Suprapubic skin (tissue), 4 donors: ENCODE measurements around the gene RMDN2. TPM values are rescaled to one million over a fixed set of nuclear protein-coding genes. Genes with fewer than 3 reads are reported as not detected.

Source experiments
- DNase-seq, 2 donors: peaks; one replicate each; pipeline ENCODE4 v3.0.0-alpha.2; 2019; ENCODE audit warnings: low spot score in 2 of 2
- H3K27ac ChIP-seq: fragments of 200-600 bp; sonication (generic); one replicate; pipeline ENCODE4 v1.5.1; 2019
- H3K27me3 ChIP-seq: fragments of 200-600 bp; sonication (generic); one replicate; pipeline ENCODE4 v1.5.1; 2019
- H3K36me3 ChIP-seq: fragments of 200-600 bp; sonication (generic); one replicate; pipeline ENCODE4 v1.5.1; 2019
- H3K4me1 ChIP-seq: fragments of 200-600 bp; sonication (generic); one replicate; pipeline ENCODE4 v1.5.1; 2019
- H3K4me3 ChIP-seq: fragments of 200-600 bp; sonication (generic); one replicate; pipeline ENCODE4 v1.5.1; 2019; ENCODE audit warnings: mild to moderate bottlenecking
- H3K9me3 ChIP-seq: fragments of 200-600 bp; sonication (generic); one replicate; pipeline ENCODE4 v1.5.1; 2019
- CTCF ChIP-seq, 2 donors: fragments of 200-600 bp in 1 of 2; fragments of 450-650 bp in 1 of 2; sonication (generic) in 1 of 2; IDR thresholded peaks; one replicate each; pipeline ENCODE4 v1.5.1; 2016 to 2019; ENCODE audit warnings: antibody characterized with exemption in 2 of 2, mild to moderate bottlenecking in 1 of 2, moderate library complexity in 1 of 2
- EP300 ChIP-seq: sonication (generic); formaldehyde crosslinking; IDR thresholded peaks from one replicate; pipeline ENCODE4 v1.6.1; 2017; ENCODE audit warnings: antibody characterized with exemption
- POLR2A ChIP-seq, 2 donors: fragments of 450-650 bp; IDR thresholded peaks; one replicate each; pipeline ENCODE4 v1.6.1; 2017; ENCODE audit warnings: antibody characterized with exemption in 2 of 2, mild to moderate bottlenecking in 2 of 2, moderate library complexity in 2 of 2
- POLR2AphosphoS5 ChIP-seq, 3 donors: sonication (generic); formaldehyde crosslinking; IDR thresholded peaks; one replicate each; pipeline ENCODE4 v1.6.1; 2017; ENCODE audit warnings: antibody characterized with exemption in 3 of 3
- WGBS: methylation state at CpG from one replicate; pipeline ENCODE4 v1.1.5; 2018; 5-methylcytosine and 5-hydroxymethylcytosine counted together
- total RNA-seq, 4 donors: library from RNA; depleted of rRNA; stranded (reverse); fragments of >200 nt; gene quantifications; one replicate each; pipeline ENCODE4 v1.1.0, GENCODE V29; 2016

Gene RMDN2
- total RNA-seq, 4 donors from 2014 or later = 4.1 to 6.3 (median 5.0) TPM

GRCh38 chr2:37878536-37878935 lies 46.6 kb upstream of the RMDN2 start:
- no peak for DNase-seq
- H3K36me3 ChIP-seq = no peaks in the 10 kb centered on the region
- no peaks in the 10 kb centered on the region for H3K9me3 ChIP-seq
- H3K4me3 ChIP-seq = no peak overlapping the region
- H3K27me3 ChIP-seq = no peaks in the 10 kb centered on the region
- peaks cover 7% of the 10 kb centered on the region for H3K4me1 ChIP-seq
- WGBS = 87% methylated on average over 3 of the region's 4 CpGs
- no peak for TF ChIP-seq CTCF (IDR thresholded peaks at IDR 0.05)
- TF ChIP-seq POLR2A (IDR thresholded peaks at IDR 0.05) = no peak
- TF ChIP-seq POLR2AphosphoS5 (IDR thresholded peaks at IDR 0.05) = no peak
- no peak for TF ChIP-seq EP300
- H3K27ac ChIP-seq = no peak overlapping the region

GRCh38 chr2:37880551-37880950 lies 44.5 kb upstream of the RMDN2 start:
- no peaks in the 10 kb centered on the region for H3K36me3 ChIP-seq
- DNase-seq = no peak
- TF ChIP-seq POLR2A (IDR thresholded peaks at IDR 0.05) = no peak
- TF ChIP-seq POLR2AphosphoS5 (IDR thresholded peaks at IDR 0.05) = no peak
- TF ChIP-seq EP300 = no peak
- no peak for TF ChIP-seq CTCF (IDR thresholded peaks at IDR 0.05)
- WGBS = 72% methylated on average over 9 of the region's 9 CpGs
- H3K4me3 ChIP-seq = no peak overlapping the region
- peaks cover 4% of the 10 kb centered on the region for H3K27me3 ChIP-seq
- peaks cover 7% of the 10 kb centered on the region for H3K4me1 ChIP-seq
- no peaks in the 10 kb centered on the region for H3K9me3 ChIP-seq
- no peak overlapping the region for H3K27ac ChIP-seq

- Histone ChIP-seq H3K9me3 (no peaks in the 10 kb centered on the region), H3K27me3 (peaks cover 4% of the 10 kb centered on the region), H3K36me3 (no peaks in the 10 kb centered on the region), H3K4me3 (no peak overlapping the region), H3K27ac (no peak overlapping the region), H3K4me1 (peaks cover 7% of the 10 kb centered on the region)
- TF ChIP-seq POLR2AphosphoS5 (IDR thresholded peaks at IDR 0.05) = no peak
- no peak for TF ChIP-seq CTCF (IDR thresholded peaks at IDR 0.05)
- TF ChIP-seq EP300 = no peak
- TF ChIP-seq POLR2A (IDR thresholded peaks at IDR 0.05) = no peak
- no peak for DNase-seq
- WGBS = 72% methylated on average over 9 of the region's 9 CpGs
Observed at GRCh38 chr2:37881397-37881796, 43.7 kb upstream of the RMDN2 start.

- H3K27me3 ChIP-seq = peaks cover 4% of the 10 kb centered on the region
- H3K27ac ChIP-seq = no peak overlapping the region
- H3K36me3 ChIP-seq = no peaks in the 10 kb centered on the region
- TF ChIP-seq POLR2AphosphoS5 (IDR thresholded peaks at IDR 0.05) (no peak), EP300 (no peak), POLR2A (IDR thresholded peaks at IDR 0.05) (no peak), CTCF (IDR thresholded peaks at IDR 0.05) (no peak)
- H3K4me1 ChIP-seq = peaks cover 7% of the 10 kb centered on the region
- no peak overlapping the region for H3K4me3 ChIP-seq
- WGBS = 94% methylated on average over 1 of the region's 1 CpG
- no peaks in the 10 kb centered on the region for H3K9me3 ChIP-seq
- no peak for DNase-seq
Observed at GRCh38 chr2:37882036-37882435, 43.1 kb upstream of the RMDN2 start.

- TF ChIP-seq EP300 = no peak
- no peak for TF ChIP-seq POLR2A (IDR thresholded peaks at IDR 0.05)
- TF ChIP-seq CTCF (IDR thresholded peaks at IDR 0.05) = no peak
- no peak for TF ChIP-seq POLR2AphosphoS5 (IDR thresholded peaks at IDR 0.05)
- H3K27ac ChIP-seq = no peak overlapping the region
- no peaks in the 10 kb centered on the region for H3K36me3 ChIP-seq
- no peak for DNase-seq
- H3K4me3 ChIP-seq = no peak overlapping the region
- peaks cover 4% of the 10 kb centered on the region for H3K27me3 ChIP-seq
- H3K4me1 ChIP-seq = no peaks in the 10 kb centered on the region
- WGBS = 88% methylated on average over 2 of the region's 2 CpGs
- no peaks in the 10 kb centered on the region for H3K9me3 ChIP-seq
Observed at GRCh38 chr2:37883518-37883917, 41.6 kb upstream of the RMDN2 start.
